CD4-positive, alpha-beta T cell (primary cell): ENCODE measurements around the gene LRIG1. TPM values are rescaled to one million over a fixed set of nuclear protein-coding genes. Genes with fewer than 3 reads are reported as not detected.

Experiments
- ATAC-seq: fragments of 200-7000 bp; cut with Tn5 transposase; one replicate; pipeline ENCODE4 v1.10.0; 2022; ENCODE audit warnings: mild to moderate bottlenecking; ENCODE audit not compliant: poor library complexity
- CTCF ChIA-PET: fragments of 350-600 bp; sonication (Branson Sonifier 250); formaldehyde crosslinking; loops from one replicate; lab custom pipeline; 2021; ENCODE audit warnings: antibody characterized with exemption, inconsistent platforms; lab: Charles Lee
- POLR2A ChIA-PET: fragments of 350-600 bp; sonication (Branson Sonifier 250); formaldehyde crosslinking; loops from one replicate; lab custom pipeline; 2021; ENCODE audit warnings: antibody characterized with exemption, inconsistent platforms; lab: Charles Lee
- DNase-seq, 14 experiments: peaks; one replicate each; pipeline ENCODE4 v3.0.0-alpha.2; 2013 to 2020; ENCODE audit warnings: mixed read lengths in 2 of 14
- H3K27ac ChIP-seq, 2 donors: one replicate each; pipeline versions ENCODE4 v1.5.1 to v1.7.0; 2013; ENCODE audit warnings: low read length in 2 of 2, low read depth in 1 of 2, mild to moderate bottlenecking in 1 of 2
- H3K27me3 ChIP-seq, 2 experiments: 1 replicate in 1 of 2; 2 replicates in 1 of 2; pipeline versions ENCODE4 v1.6.1 to v1.7.0; 2013; ENCODE audit warnings: low read length in 2 of 2, control low read depth in 1 of 2, mild to moderate bottlenecking in 1 of 2, moderate library complexity in 1 of 2; ENCODE audit not compliant: insufficient read depth in 2 of 2, control insufficient read depth in 1 of 2
- H3K36me3 ChIP-seq: one replicate; pipeline ENCODE4 v1.6.1; 2013; ENCODE audit warnings: low read length, control low read depth; ENCODE audit not compliant: insufficient read depth
- H3K4me1 ChIP-seq: one replicate; pipeline ENCODE4 v1.6.1; 2013; ENCODE audit warnings: low read length, control low read depth; ENCODE audit not compliant: insufficient read depth
- H3K4me3 ChIP-seq: one replicate; pipeline ENCODE4 v1.5.1; 2013; ENCODE audit warnings: mild to moderate bottlenecking, low read length, moderate library complexity
- H3K9me3 ChIP-seq, 2 experiments: 1 replicate in 1 of 2; 2 replicates in 1 of 2; pipeline versions ENCODE4 v1.6.1 to v1.7.0; 2013; ENCODE audit warnings: low read length in 2 of 2, mild to moderate bottlenecking in 2 of 2, control low read depth in 1 of 2, moderate library complexity in 1 of 2; ENCODE audit not compliant: control insufficient read depth in 1 of 2, insufficient read depth in 1 of 2
- H3K27ac Mint-ChIP-seq: one replicate; pipeline ENCODE4 v1.8.0; 2020; ENCODE audit warnings: mixed read lengths
- H3K27me3 Mint-ChIP-seq: one replicate; pipeline ENCODE4 v1.8.0; 2021; ENCODE audit warnings: mixed read lengths
- H3K36me3 Mint-ChIP-seq: one replicate; pipeline ENCODE4 v1.8.0; 2021; ENCODE audit warnings: low read depth, mixed read lengths
- H3K4me1 Mint-ChIP-seq: one replicate; pipeline ENCODE4 v1.8.0; 2021; ENCODE audit warnings: low read depth, mixed read lengths
- H3K4me3 Mint-ChIP-seq: one replicate; pipeline ENCODE4 v1.8.0; 2020; ENCODE audit warnings: mild to moderate bottlenecking, mixed read lengths
- H3K9me3 Mint-ChIP-seq: one replicate; pipeline ENCODE4 v1.8.0; 2020; ENCODE audit warnings: mixed read lengths
- intact Hi-C, 2 experiments: fragments of 100-400 bp; cut with DNase I in 1 of 2; cut with micrococcal nuclease in 1 of 2; formaldehyde crosslinking; loops; one replicate each; pipeline versions ENCODE4 v1.15.1 to v1.9.0; 2023 to 2025; cut with DNase I, micrococcal nuclease
- total RNA-seq, 174 experiments: library from RNA in 2 of 174; stranded (reverse) in 2 of 174; gene quantifications; one replicate each; pipeline ENCODE4 v1.2.3 and lab custom pipeline; 2021 to 2026
- TF ChIP-seq, protein P1 (sequence below): fragments of 200-600 bp; IDR thresholded peaks from one replicate; pipeline ENCODE4 v1.8.0; 2022; ENCODE audit warnings: antibody characterized with exemption, mild to moderate bottlenecking

LRIG1 gene
- total RNA-seq, 2 experiments from 2014 or later, result 30.1 to 33.1 TPM

DNA sequence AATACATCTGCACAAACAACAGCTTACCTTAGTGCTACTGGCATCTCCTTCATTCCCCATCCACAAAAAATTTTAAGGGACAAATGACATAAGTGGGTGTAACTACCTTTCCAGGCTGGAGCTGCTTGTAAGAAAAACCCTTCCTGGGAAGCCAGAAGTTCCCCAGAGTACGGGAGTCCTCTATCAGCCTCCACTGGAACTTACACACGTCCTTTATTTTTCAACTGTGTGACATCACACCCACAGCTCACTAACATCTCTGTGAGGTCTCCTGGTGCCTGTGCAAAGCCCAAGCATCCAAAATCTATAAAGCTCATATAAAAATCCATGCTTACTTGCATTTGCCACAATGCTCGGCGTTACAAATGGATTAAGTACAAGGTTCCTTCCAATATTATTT is 27.6 kb downstream of the LRIG1 start:
- Histone ChIP-seq H3K36me3 (no peaks in the 10 kb centered on the region), H3K4me1 (peaks cover 66% of the 10 kb centered on the region), H3K27me3 (no peaks in the 10 kb centered on the region), H3K9me3 (no peaks in the 10 kb centered on the region), H3K4me3 (peak overlapping the region; percentile 37), H3K27ac (no peak overlapping the region)
- TF ChIP-seq, protein P1, sequence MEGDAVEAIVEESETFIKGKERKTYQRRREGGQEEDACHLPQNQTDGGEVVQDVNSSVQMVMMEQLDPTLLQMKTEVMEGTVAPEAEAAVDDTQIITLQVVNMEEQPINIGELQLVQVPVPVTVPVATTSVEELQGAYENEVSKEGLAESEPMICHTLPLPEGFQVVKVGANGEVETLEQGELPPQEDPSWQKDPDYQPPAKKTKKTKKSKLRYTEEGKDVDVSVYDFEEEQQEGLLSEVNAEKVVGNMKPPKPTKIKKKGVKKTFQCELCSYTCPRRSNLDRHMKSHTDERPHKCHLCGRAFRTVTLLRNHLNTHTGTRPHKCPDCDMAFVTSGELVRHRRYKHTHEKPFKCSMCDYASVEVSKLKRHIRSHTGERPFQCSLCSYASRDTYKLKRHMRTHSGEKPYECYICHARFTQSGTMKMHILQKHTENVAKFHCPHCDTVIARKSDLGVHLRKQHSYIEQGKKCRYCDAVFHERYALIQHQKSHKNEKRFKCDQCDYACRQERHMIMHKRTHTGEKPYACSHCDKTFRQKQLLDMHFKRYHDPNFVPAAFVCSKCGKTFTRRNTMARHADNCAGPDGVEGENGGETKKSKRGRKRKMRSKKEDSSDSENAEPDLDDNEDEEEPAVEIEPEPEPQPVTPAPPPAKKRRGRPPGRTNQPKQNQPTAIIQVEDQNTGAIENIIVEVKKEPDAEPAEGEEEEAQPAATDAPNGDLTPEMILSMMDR, result no peak
- CTCF ChIA-PET, result interaction anchor here (1.6 to 2.3 kb wide), 2 partner anchors 10 to 24 kb away, joined by 4 to 7 read pairs; no protein-coding TSS in a partner anchor
- Mint-ChIP-seq H3K27me3 (no peaks in the 10 kb centered on the region), H3K4me1 (peaks cover 40% of the 10 kb centered on the region), H3K27ac (peak overlapping the region; percentile 47), H3K36me3 (no peaks in the 10 kb centered on the region), H3K4me3 (peak overlapping the region; percentile 47), H3K9me3 (no peaks in the 10 kb centered on the region)
- DNase-seq (no peak), ATAC-seq (no peak)
- intact Hi-C loops, result no loop called here
- POLR2A ChIA-PET, result interaction anchor here (1.2 to 1.3 kb wide), 2 partner anchors 27 to 219 kb away, joined by 3 read pairs; partner anchors contain the start of gene LRIG1

DNA sequence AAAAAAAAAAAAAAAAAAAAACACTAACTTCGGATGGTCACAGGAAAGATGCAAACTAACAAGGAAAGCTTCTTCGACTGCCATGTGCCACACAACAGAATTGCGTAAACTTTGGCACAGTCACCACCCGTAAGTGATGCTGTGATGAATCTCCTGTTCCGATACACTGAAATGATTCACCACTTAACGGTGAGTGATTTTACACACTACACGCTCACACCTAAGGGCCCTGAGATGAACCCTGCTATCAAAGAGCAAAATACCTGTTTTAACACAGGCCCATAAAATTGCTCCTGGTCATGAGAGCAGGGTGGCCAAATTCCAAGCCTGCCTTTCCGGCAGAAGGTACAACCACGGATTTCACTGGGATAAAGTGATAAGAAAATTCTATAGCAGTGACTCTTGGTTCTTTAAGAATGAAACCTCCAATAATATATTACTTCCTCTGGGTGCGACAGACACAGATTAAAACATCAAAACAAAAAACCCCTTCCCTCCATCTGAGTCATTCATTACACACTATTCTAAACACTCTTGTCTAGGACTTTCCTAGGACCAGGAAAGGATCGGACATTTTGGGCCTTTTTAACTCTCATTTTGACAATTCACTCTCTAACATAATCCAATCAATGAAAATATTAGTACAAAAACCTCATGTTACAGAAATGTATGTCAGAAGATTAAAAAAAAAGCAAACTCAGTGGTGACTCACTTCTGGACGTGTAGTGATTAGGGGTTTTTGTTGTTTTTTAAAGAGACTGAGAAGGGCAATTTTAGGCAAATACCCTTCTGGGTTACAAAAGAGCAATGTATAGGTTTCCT is 28.3 kb downstream of the LRIG1 start:
- Histone ChIP-seq H3K9me3 (no peaks in the 10 kb centered on the region), H3K4me1 (peaks cover 60% of the 10 kb centered on the region), H3K4me3 (peak overlapping the region; percentile 37), H3K27me3 (no peaks in the 10 kb centered on the region), H3K27ac (peak overlapping the region in 1 of 2 donors; percentile 3), H3K36me3 (no peaks in the 10 kb centered on the region)
- Mint-ChIP-seq H3K4me1 (peaks cover 46% of the 10 kb centered on the region), H3K9me3 (no peaks in the 10 kb centered on the region), H3K27me3 (no peaks in the 10 kb centered on the region), H3K27ac (peak overlapping the region; percentile 47), H3K36me3 (no peaks in the 10 kb centered on the region), H3K4me3 (peak overlapping the region; percentile 47)
- intact Hi-C loops, result no loop called here
- ATAC-seq (peak; percentile 63), DNase-seq (peak in 5 of 14 experiments; percentile 14 to 68 (median 41))
- ChIA-PET CTCF (interaction anchor here (0.9 to 2.3 kb wide), 3 partner anchors 11 to 65 kb away, joined by 3 to 7 read pairs (median 4); no protein-coding TSS in a partner anchor), POLR2A (interaction anchor here (1.3 kb wide), 1 partner anchor 28 kb away, joined by 3 read pairs; the partner anchor contains the start of gene LRIG1)
- TF ChIP-seq, protein P1, result no peak

DNA sequence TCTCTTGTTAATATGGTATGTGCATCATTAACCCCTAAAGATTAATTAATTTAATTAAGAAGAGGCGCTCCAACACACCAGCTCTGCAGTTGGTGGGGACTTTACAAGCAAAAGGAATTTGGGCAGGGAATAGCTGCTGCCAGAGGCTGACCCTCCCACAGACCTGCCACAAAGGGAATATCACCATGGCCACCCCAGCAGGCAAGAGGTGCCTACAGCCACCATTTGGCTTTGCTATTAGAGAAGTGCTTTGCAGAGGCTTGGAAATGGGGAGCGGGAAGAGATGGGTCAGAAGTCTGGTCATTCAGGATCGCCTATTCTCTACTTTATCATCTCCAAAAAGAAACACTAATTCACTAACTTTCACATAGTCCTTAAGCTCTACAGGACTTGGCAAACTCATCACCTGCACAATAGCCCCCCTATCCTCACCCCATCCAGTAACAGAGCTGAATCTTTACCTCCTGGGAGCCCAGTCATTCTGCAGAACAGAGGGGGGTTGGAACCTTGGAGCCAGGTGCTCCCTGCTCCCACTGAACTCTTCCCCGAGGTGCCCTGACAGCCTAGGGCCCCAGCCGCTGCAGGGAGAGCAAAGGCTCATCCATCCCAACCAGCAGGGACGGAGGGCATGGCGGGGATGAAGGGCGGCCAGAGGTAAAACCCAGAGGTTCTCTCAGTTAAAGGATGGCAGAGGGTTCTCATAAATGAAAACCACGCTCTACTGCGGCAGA is 29.7 kb downstream of the LRIG1 start:
- TF ChIP-seq, protein P1, result no peak
- no peak overlapping the region for H3K27ac ChIP-seq
- Mint-ChIP-seq H3K27me3 (no peaks in the 10 kb centered on the region), H3K27ac (no peak overlapping the region), H3K4me1 (peaks cover 52% of the 10 kb centered on the region), H3K4me3 (no peak overlapping the region), H3K9me3 (no peaks in the 10 kb centered on the region), H3K36me3 (no peaks in the 10 kb centered on the region)
- ChIA-PET POLR2A (interaction anchor here (1.4 kb wide), 1 partner anchor 19 kb away, joined by 3 read pairs; no protein-coding TSS in a partner anchor), CTCF (interaction anchor here (1.5 to 2.3 kb wide), 2 partner anchors 12 to 26 kb away, joined by 3 to 7 read pairs; no protein-coding TSS in a partner anchor)
- H3K4me1 ChIP-seq, result peaks cover 51% of the 10 kb centered on the region
- intact Hi-C loops, result no loop called here
- H3K9me3 ChIP-seq, result no peaks in the 10 kb centered on the region
- DNase-seq (no peak), ATAC-seq (no peak)
- no peaks in the 10 kb centered on the region for H3K27me3 ChIP-seq
- no peak overlapping the region for H3K4me3 ChIP-seq
- no peaks in the 10 kb centered on the region for H3K36me3 ChIP-seq
